ENCODE results near the gene TBC1D21. TPM values are rescaled to one million over a fixed set of nuclear protein-coding genes. Genes with fewer than 3 reads are reported as not detected.

Gene TBC1D21
- total RNA-seq, 2 experiments from 2014 or later, result not detected

DNA sequence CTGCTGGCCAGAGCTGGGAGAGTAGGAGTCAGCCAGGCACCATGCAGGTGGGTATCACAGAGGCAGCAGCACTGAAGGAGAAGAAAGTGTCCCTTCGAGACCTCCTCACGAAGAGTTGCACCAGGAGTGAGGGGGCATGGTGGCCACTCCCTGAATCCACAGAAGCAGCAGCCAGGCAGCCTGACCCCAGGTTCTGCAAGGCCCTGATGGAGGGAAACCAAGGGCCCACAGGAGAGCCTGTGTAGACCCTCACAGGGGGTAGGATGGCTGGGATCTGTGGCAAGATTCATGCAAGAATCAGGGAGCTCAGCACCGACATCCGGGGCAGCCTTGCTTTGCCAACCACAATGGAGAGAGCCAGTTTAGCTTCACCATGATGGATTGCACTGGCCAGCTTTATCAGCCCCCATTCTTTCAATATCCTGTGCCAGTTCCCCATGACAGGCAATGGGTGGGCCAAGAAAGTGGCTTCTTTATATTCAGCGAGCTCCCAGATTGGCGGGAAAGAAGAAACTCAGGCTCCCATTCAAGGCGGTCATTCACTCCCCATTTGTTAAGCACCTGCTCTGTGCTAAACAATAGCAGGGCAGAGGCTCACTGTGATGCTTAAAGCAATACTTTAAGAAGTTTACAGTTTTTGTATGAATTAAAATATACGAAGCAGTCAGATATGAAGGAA is 33.5 kb upstream of the TBC1D21 start:
- Mint-ChIP-seq H3K27me3 (peaks cover 39% of the 10 kb centered on the region), H3K27ac (no peak overlapping the region), H3K9me3 (peaks cover 2% of the 10 kb centered on the region), H3K36me3 (ENCODE audit: low read depth) (no peaks in the 10 kb centered on the region), H3K4me3 (no peak overlapping the region), H3K4me1 (ENCODE audit: low read depth) (no peaks in the 10 kb centered on the region)
- ChIA-PET POLR2A (no interaction called here), CTCF (no interaction called here)
- Histone ChIP-seq H3K36me3 (ENCODE audit: insufficient read depth, low read length) (no peaks in the 10 kb centered on the region), H3K27ac (ENCODE audit: low read depth in 1 of 2, low read length in 2 of 2) (no peak overlapping the region), H3K27me3 (ENCODE audit: control insufficient read depth in 1 of 2, insufficient read depth in 2 of 2, low read length in 2 of 2) (peaks cover 24% of the 10 kb centered on the region in 2 experiments), H3K4me3 (ENCODE audit: low read length) (no peak overlapping the region), H3K4me1 (ENCODE audit: insufficient read depth, low read length) (no peaks in the 10 kb centered on the region), H3K9me3 (ENCODE audit: control insufficient read depth in 1 of 2, insufficient read depth in 1 of 2, low read length in 2 of 2) (no peaks in the 10 kb centered on the region)
- intact Hi-C loops (cut with DNase I, micrococcal nuclease), result no loop called here
- no peak for TF ChIP-seq CTCF (IDR thresholded peaks at IDR 0.05)
- DNase-seq (no peak), ATAC-seq (ENCODE audit: poor library complexity) (no peak)

- CTCF ChIA-PET, result no interaction called here
- no peak overlapping the region for H3K27ac Mint-ChIP-seq
Measured at GRCh38 chr15:73840771-73841170, 32.6 kb upstream of the TBC1D21 start.

GRCh38 chr15:73841756-73842725 is 31.3 kb upstream of the TBC1D21 start:
- H3K27ac Mint-ChIP-seq, result no peak overlapping the region
- intact Hi-C loops (cut with DNase I, micrococcal nuclease), result no loop called here
- no peak for ATAC-seq (ENCODE audit: poor library complexity)

More at GRCh38 chr15:73840771-73841170, 32.6 kb upstream of the TBC1D21 start:
- TF ChIP-seq CTCF (IDR thresholded peaks at IDR 0.05), result no peak
- Mint-ChIP-seq H3K27me3 (peaks cover 34% of the 10 kb centered on the region), H3K4me3 (no peak overlapping the region), H3K9me3 (peaks cover 2% of the 10 kb centered on the region), H3K36me3 (ENCODE audit: low read depth) (no peaks in the 10 kb centered on the region), H3K4me1 (ENCODE audit: low read depth) (no peaks in the 10 kb centered on the region)
- intact Hi-C loops (cut with DNase I, micrococcal nuclease), result no loop called here
- no peaks in the 10 kb centered on the region for H3K4me1 ChIP-seq (ENCODE audit: insufficient read depth, low read length)
- H3K36me3 ChIP-seq (ENCODE audit: insufficient read depth, low read length), result no peaks in the 10 kb centered on the region
- H3K9me3 ChIP-seq (ENCODE audit: control insufficient read depth in 1 of 2, insufficient read depth in 1 of 2, low read length in 2 of 2), result no peaks in the 10 kb centered on the region
- DNase-seq (no peak), ATAC-seq (ENCODE audit: poor library complexity) (no peak)
- H3K27me3 ChIP-seq (ENCODE audit: control insufficient read depth in 1 of 2, insufficient read depth in 2 of 2, low read length in 2 of 2), result peaks cover 18 to 24% of the 10 kb centered on the region in 2 experiments
- no peak overlapping the region for H3K27ac ChIP-seq (ENCODE audit: low read depth in 1 of 2, low read length in 2 of 2)
- H3K4me3 ChIP-seq (ENCODE audit: low read length), result no peak overlapping the region
- POLR2A ChIA-PET, result no interaction called here

More at GRCh38 chr15:73841756-73842725, 31.3 kb upstream of the TBC1D21 start:
- CTCF ChIA-PET, result no interaction called here
- H3K4me1 ChIP-seq (ENCODE audit: insufficient read depth, low read length), result no peaks in the 10 kb centered on the region
- TF ChIP-seq CTCF (IDR thresholded peaks at IDR 0.05), result no peak
- H3K36me3 ChIP-seq (ENCODE audit: insufficient read depth, low read length), result no peaks in the 10 kb centered on the region
- peaks cover 15 to 24% of the 10 kb centered on the region in 2 experiments for H3K27me3 ChIP-seq (ENCODE audit: control insufficient read depth in 1 of 2, insufficient read depth in 2 of 2, low read length in 2 of 2)
- Mint-ChIP-seq H3K4me1 (ENCODE audit: low read depth) (no peaks in the 10 kb centered on the region), H3K27me3 (peaks cover 30% of the 10 kb centered on the region), H3K4me3 (no peak overlapping the region), H3K9me3 (peaks cover 2% of the 10 kb centered on the region), H3K36me3 (ENCODE audit: low read depth) (no peaks in the 10 kb centered on the region)
- no peak for DNase-seq
- no peak overlapping the region for H3K27ac ChIP-seq (ENCODE audit: low read depth in 1 of 2, low read length in 2 of 2)
- no peak overlapping the region for H3K4me3 ChIP-seq (ENCODE audit: low read length)
- POLR2A ChIA-PET, result no interaction called here
- no peaks in the 10 kb centered on the region for H3K9me3 ChIP-seq (ENCODE audit: control insufficient read depth in 1 of 2, insufficient read depth in 1 of 2, low read length in 2 of 2)

Measured in CD4-positive, alpha-beta T cell (primary cell).